IMR-90 (cell line): Measurements from ENCODE around the gene PRKCB. TPM values are rescaled to one million over a fixed set of nuclear protein-coding genes. Genes with fewer than 3 reads are reported as not detected.

Experiments
- ATAC-seq: fragments of 200-7000 bp; cut with Tn5 transposase; 2 replicates; pipeline ENCODE4 v1.9.1; 2020; ENCODE audit warnings: low read depth, mild to moderate bottlenecking, moderate library complexity
- BruUV-seq: library from RNA; stranded (reverse); fragments of 400-500 nt; replicated peaks from 2 replicates; lab custom pipeline; 2021; lab: Mats Ljungman, UMichigan
- CTCF ChIA-PET: fragments of 300-600 bp; formaldehyde crosslinking; extraction: SDS; loops from one replicate; lab custom pipeline; 2021; ENCODE audit warnings: antibody characterized with exemption; lab: Yijun Ruan, JAX
- POLR2A ChIA-PET: fragments of 300-600 bp; sonication (Branson Sonifier 250); formaldehyde crosslinking; loops from one replicate; lab custom pipeline; 2022; ENCODE audit warnings: antibody characterized with exemption; ENCODE audit not compliant: unreplicated experiment; lab: Charles Lee
- DNase-seq: peaks from one replicate; pipeline ENCODE4 v3.0.0; 2013
- H2AFZ ChIP-seq: replicated peaks from 2 replicates; pipeline ENCODE3; 2013; ENCODE audit warnings: low read length, mild to moderate bottlenecking; ENCODE audit not compliant: poor library complexity
- H2AK5ac ChIP-seq: 2 replicates; pipeline ENCODE4 v1.6.1; 2013; ENCODE audit warnings: low read depth, low read length, inconsistent platforms
- H2AK9ac ChIP-seq: replicated peaks from 2 replicates; pipeline ENCODE3; 2013; ENCODE audit warnings: mild to moderate bottlenecking, low read depth, low read length, moderate library complexity; ENCODE audit not compliant: poor library complexity
- H2BK120ac ChIP-seq: 2 replicates; pipeline ENCODE4 v1.6.1; 2013; ENCODE audit warnings: low read depth, low read length, inconsistent platforms
- H2BK15ac ChIP-seq: 3 replicates; pipeline ENCODE4 v1.6.1; 2013; ENCODE audit warnings: low read depth, low read length, inconsistent platforms
- H2BK20ac ChIP-seq: 2 replicates; pipeline ENCODE4 v1.6.1; 2013; ENCODE audit warnings: low read depth, mild to moderate bottlenecking, inconsistent platforms, low read length, moderate library complexity
- H2BK5ac ChIP-seq: 2 replicates; pipeline ENCODE4 v1.6.1; 2013; ENCODE audit warnings: mild to moderate bottlenecking, low read depth, low read length, inconsistent platforms; ENCODE audit not compliant: poor library complexity, severe bottlenecking
- H3K14ac ChIP-seq: replicated peaks from 2 replicates; pipeline ENCODE4 v1.6.1; 2013; ENCODE audit warnings: low read depth, low read length, inconsistent platforms
- H3K18ac ChIP-seq: 2 replicates; pipeline ENCODE4 v1.6.1; 2013; ENCODE audit warnings: low read depth, low read length, control low read depth
- H3K23ac ChIP-seq: 2 replicates; pipeline ENCODE4 v1.6.1; 2013; ENCODE audit warnings: low read depth, low read length, inconsistent platforms
- H3K27ac ChIP-seq: 2 replicates; pipeline ENCODE4 v1.5.1; 2013; ENCODE audit warnings: mild to moderate bottlenecking, control low read depth, low read length; ENCODE audit not compliant: insufficient read depth
- H3K27me3 ChIP-seq: 2 replicates; pipeline ENCODE4 v1.6.1; 2013; ENCODE audit warnings: low read length; ENCODE audit not compliant: control insufficient read depth, insufficient read depth
- H3K36me3 ChIP-seq: 2 replicates; pipeline ENCODE4 v1.6.1; 2013; ENCODE audit warnings: low read length, mixed read lengths; ENCODE audit not compliant: control insufficient read depth, insufficient read depth
- H3K4ac ChIP-seq: 2 replicates; pipeline ENCODE4 v1.6.1; 2013; ENCODE audit warnings: low read depth, low read length, inconsistent platforms
- H3K4me1 ChIP-seq: 2 replicates; pipeline ENCODE4 v1.6.1; 2013; ENCODE audit warnings: low read length, mixed read lengths; ENCODE audit not compliant: control insufficient read depth, insufficient read depth
- H3K4me2 ChIP-seq: 2 replicates; pipeline ENCODE4 v1.6.1; 2013; ENCODE audit warnings: low read depth, mild to moderate bottlenecking, control low read depth, low read length, moderate library complexity
- H3K4me3 ChIP-seq: 2 replicates; pipeline ENCODE4 v1.5.1; 2013; ENCODE audit warnings: low read depth, mild to moderate bottlenecking, control low read depth, low read length, moderate library complexity; ENCODE audit not compliant: insufficient read depth
- H3K56ac ChIP-seq: 2 replicates; pipeline ENCODE4 v1.6.1; 2013; ENCODE audit warnings: low read length, inconsistent platforms; ENCODE audit not compliant: insufficient read depth; ENCODE audit errors: extremely low read depth
- H3K79me1 ChIP-seq, 2 experiments: 2 replicates each; pipeline ENCODE4 v1.6.1; 2013; ENCODE audit warnings: low read length in 2 of 2, inconsistent platforms in 1 of 2, low read depth in 1 of 2
- H3K9ac ChIP-seq: 2 replicates; pipeline ENCODE4 v1.6.1; 2013; ENCODE audit warnings: low read depth, low read length, control low read depth
- H3K9me1 ChIP-seq: 2 replicates; pipeline ENCODE4 v1.6.1; 2013; ENCODE audit warnings: low read length, inconsistent platforms; ENCODE audit not compliant: insufficient read depth
- H3K9me3 ChIP-seq: 2 replicates; pipeline ENCODE4 v1.6.1; 2013; ENCODE audit warnings: low read length; ENCODE audit not compliant: control insufficient read depth, insufficient read depth
- H4K20me1 ChIP-seq: 2 replicates; pipeline ENCODE4 v1.6.1; 2013; ENCODE audit warnings: low read length, inconsistent platforms; ENCODE audit not compliant: insufficient read depth
- H4K5ac ChIP-seq: 2 replicates; pipeline ENCODE4 v1.6.1; 2013; ENCODE audit warnings: mild to moderate bottlenecking, low read depth, low read length, control low read depth
- H4K8ac ChIP-seq, 2 experiments: 2 replicates each; pipeline ENCODE4 v1.6.1; 2013; ENCODE audit warnings: low read depth in 2 of 2, low read length in 2 of 2, control low read depth in 1 of 2, inconsistent platforms in 1 of 2
- H4K91ac ChIP-seq: 2 replicates; pipeline ENCODE4 v1.6.1; 2013; ENCODE audit warnings: low read depth, low read length, inconsistent platforms; ENCODE audit not compliant: insufficient read depth
- BHLHE40 ChIP-seq: fragments of 150-350 bp; IDR thresholded peaks from 2 replicates; pipeline ENCODE4 v1.6.1; 2016; ENCODE audit warnings: mild to moderate bottlenecking, low read depth, low read length
- CEBPB ChIP-seq: IDR thresholded peaks from 2 replicates; pipeline ENCODE4 v1.6.1; 2012; ENCODE audit warnings: low read depth, low read length, improper control_type of control experiment
- CHD1 ChIP-seq: IDR thresholded peaks from 2 replicates; pipeline ENCODE4 v1.6.1; 2012; ENCODE audit warnings: low read depth, low read length, improper control_type of control experiment
- CTCF ChIP-seq: conservative IDR thresholded peaks from 2 replicates; pipeline ENCODE4 v1.5.1; 2012; ENCODE audit warnings: mild to moderate bottlenecking, low read depth, low read length, improper control_type of control experiment
- FOS ChIP-seq: fragments of 150-350 bp; IDR thresholded peaks from 2 replicates; pipeline ENCODE4 v1.6.1; 2016; ENCODE audit warnings: low read depth, low read length
- MAFK ChIP-seq: IDR thresholded peaks from 2 replicates; pipeline ENCODE4 v1.6.1; 2012; ENCODE audit warnings: low read depth, low read length, improper control_type of control experiment
- MAZ ChIP-seq: IDR thresholded peaks from 2 replicates; pipeline ENCODE4 v1.6.1; 2012; ENCODE audit warnings: low read depth, mild to moderate bottlenecking, low read length, improper control_type of control experiment, moderate library complexity, borderline replicate concordance
- MXI1 ChIP-seq: IDR thresholded peaks from 2 replicates; pipeline ENCODE4 v1.6.1; 2012; ENCODE audit warnings: low read depth, mild to moderate bottlenecking, low read length, moderate library complexity, borderline replicate concordance
- NFE2L2 ChIP-seq: fragments of 150-350 bp; IDR thresholded peaks from 2 replicates; pipeline ENCODE4 v1.6.1; 2016; ENCODE audit warnings: low read depth, mild to moderate bottlenecking, low read length
- POLR2A ChIP-seq: IDR thresholded peaks from 2 replicates; pipeline ENCODE4 v1.6.1; 2012; ENCODE audit warnings: mild to moderate bottlenecking, low read depth, low read length
- RAD21 ChIP-seq: IDR thresholded peaks from 2 replicates; pipeline ENCODE4 v1.6.1; 2012; ENCODE audit warnings: low read length, improper control_type of control experiment
- RCOR1 ChIP-seq: IDR thresholded peaks from 2 replicates; pipeline ENCODE4 v1.6.1; 2012; ENCODE audit warnings: mild to moderate bottlenecking, low read length, improper control_type of control experiment; ENCODE audit not compliant: insufficient replicate concordance
- RFX5 ChIP-seq: IDR thresholded peaks from 2 replicates; pipeline ENCODE4 v1.8.0; 2012; ENCODE audit warnings: low read depth, mild to moderate bottlenecking, low read length, moderate library complexity
- SMC3 ChIP-seq: fragments of 150-350 bp; IDR thresholded peaks from 2 replicates; pipeline ENCODE4 v1.6.1; 2016; ENCODE audit warnings: low read depth, mild to moderate bottlenecking, antibody characterized with exemption, low read length, moderate library complexity
- WGBS, 2 experiments: methylation state at CpG; one replicate each; pipeline versions ENCODE4 v1.1.5 to v1.1.7; 2013; ENCODE audit warnings: missing lambda C conversion rate in 2 of 2; ENCODE audit not compliant: insufficient read length in 1 of 2; ENCODE audit errors: extremely low coverage in 2 of 2; 5-methylcytosine and 5-hydroxymethylcytosine counted together
- dilution Hi-C: fragments of 300-500 bp; cut with HindIII; formaldehyde crosslinking; loops from one replicate; pipeline ENCODE4 v1.14.3; 2018; ENCODE audit warnings: low sequenced_read_pairs; ENCODE audit not compliant: unreplicated experiment
- in situ Hi-C: fragments of 300-500 bp; cut with MboI; formaldehyde crosslinking; loops from 3 replicates; pipeline ENCODE4 v1.14.3; 2019; ENCODE audit warnings: low sequenced_read_pairs, inconsistent platforms, mixed read lengths
- intact Hi-C: fragments of 100-400 bp; cut with micrococcal nuclease; formaldehyde crosslinking; loops from 2 replicates; pipeline ENCODE4 v1.10.0; 2022
- polyA plus RNA-seq, 3 experiments: library from polyadenylated mRNA; depleted of rRNA; stranded (reverse); fragments of >200 nt; gene quantifications; 2 replicates each; pipeline ENCODE4 v1.2.3, GENCODE V29; 2012; ENCODE audit warnings: low replicate concordance in 1 of 3
- total RNA-seq: library from RNA; depleted of rRNA; stranded (reverse); fragments of >200 nt; gene quantifications from 2 replicates; pipeline ENCODE4 v1.2.3, GENCODE V29; 2012
- TF ChIP-seq, protein P1 (sequence below): fragments of 150-350 bp; IDR thresholded peaks from 2 replicates; pipeline ENCODE4 v1.6.1; 2016; ENCODE audit warnings: low read depth, mild to moderate bottlenecking, low read length, moderate library complexity, borderline replicate concordance
- TF ChIP-seq, protein P2 (sequence below): fragments of 150-350 bp; IDR thresholded peaks from 2 replicates; pipeline ENCODE4 v1.6.1; 2017; ENCODE audit warnings: mild to moderate bottlenecking, antibody characterized with exemption, low read length, low read depth

Gene PRKCB
- total and polyA plus RNA-seq, 2 of the 4 experiments (the other 2 are of a cell fraction): under 0.01 TPM; not detected in 1

DNA sequence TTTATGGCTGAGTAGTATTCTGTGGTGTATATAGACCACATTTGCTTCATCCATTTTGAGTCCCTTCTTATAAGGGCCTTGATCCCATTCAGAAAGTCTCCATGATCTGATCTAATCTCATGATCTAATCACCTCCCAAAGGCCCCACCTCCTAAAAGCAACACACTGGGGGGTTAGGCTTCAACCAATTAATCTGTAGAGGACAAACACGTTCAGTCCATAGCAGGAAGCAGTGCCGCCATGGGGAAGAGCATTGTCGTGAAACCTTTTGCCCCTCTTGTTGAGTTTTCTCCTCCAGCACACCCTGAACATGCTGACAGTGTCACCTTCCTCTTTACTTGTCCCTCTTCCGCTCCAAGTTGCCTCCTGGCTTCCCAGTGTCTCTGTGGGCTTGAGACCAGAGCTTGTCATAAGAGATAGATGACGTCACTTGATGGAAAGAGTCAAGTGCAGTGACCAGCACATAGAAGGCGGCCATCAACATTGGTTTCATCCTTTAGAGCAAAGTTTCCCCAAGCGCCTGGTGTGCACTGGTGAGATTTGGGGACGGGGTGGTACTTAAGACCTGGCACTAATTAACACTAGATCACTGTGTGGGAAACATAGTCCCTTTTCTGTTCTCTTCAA is 74.1 kb downstream of the PRKCB start:
- H3K79me1 ChIP-seq: no peaks in the 10 kb centered on the region
- TF ChIP-seq MXI1: no peak
- TF ChIP-seq CTCF: no peak
- TF ChIP-seq, protein P1, sequence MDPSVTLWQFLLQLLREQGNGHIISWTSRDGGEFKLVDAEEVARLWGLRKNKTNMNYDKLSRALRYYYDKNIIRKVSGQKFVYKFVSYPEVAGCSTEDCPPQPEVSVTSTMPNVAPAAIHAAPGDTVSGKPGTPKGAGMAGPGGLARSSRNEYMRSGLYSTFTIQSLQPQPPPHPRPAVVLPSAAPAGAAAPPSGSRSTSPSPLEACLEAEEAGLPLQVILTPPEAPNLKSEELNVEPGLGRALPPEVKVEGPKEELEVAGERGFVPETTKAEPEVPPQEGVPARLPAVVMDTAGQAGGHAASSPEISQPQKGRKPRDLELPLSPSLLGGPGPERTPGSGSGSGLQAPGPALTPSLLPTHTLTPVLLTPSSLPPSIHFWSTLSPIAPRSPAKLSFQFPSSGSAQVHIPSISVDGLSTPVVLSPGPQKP: no peak
- TF ChIP-seq, protein P2, sequence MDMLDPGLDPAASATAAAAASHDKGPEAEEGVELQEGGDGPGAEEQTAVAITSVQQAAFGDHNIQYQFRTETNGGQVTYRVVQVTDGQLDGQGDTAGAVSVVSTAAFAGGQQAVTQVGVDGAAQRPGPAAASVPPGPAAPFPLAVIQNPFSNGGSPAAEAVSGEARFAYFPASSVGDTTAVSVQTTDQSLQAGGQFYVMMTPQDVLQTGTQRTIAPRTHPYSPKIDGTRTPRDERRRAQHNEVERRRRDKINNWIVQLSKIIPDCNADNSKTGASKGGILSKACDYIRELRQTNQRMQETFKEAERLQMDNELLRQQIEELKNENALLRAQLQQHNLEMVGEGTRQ: no peak
- TF ChIP-seq FOS: no peak
- no peak for TF ChIP-seq CHD1
- TF ChIP-seq SMC3: no peak
- no peak for TF ChIP-seq NFE2L2
- no peak for TF ChIP-seq RCOR1
- no peak for TF ChIP-seq CEBPB
- TF ChIP-seq POLR2A: no peak
- no peak for TF ChIP-seq MAFK
- no peak for TF ChIP-seq BHLHE40
- no peak for TF ChIP-seq MAZ
- no peak for TF ChIP-seq RAD21
- TF ChIP-seq RFX5: no peak
- no peak overlapping the region for H2AFZ ChIP-seq
- no peak overlapping the region for H3K14ac ChIP-seq
- H3K56ac ChIP-seq: no peak overlapping the region
- no peak overlapping the region for H4K91ac ChIP-seq
- no peaks in the 10 kb centered on the region for H3K4me1 ChIP-seq
- H2BK15ac ChIP-seq: no peak overlapping the region
- H2BK20ac ChIP-seq: no peak overlapping the region
- H3K23ac ChIP-seq: no peak overlapping the region
- H3K9me1 ChIP-seq: no peaks in the 10 kb centered on the region
- intact Hi-C loops (loop anchor here (5.0 kb wide), 1 partner anchor 73 kb away; the partner anchor contains the start of gene PRKCB), in situ Hi-C loops (no loop called here), dilution Hi-C loops (no loop called here)
- no peaks in the 10 kb centered on the region for H3K9me3 ChIP-seq
- no peaks in the 10 kb centered on the region for H3K27me3 ChIP-seq
- no peak overlapping the region for H3K27ac ChIP-seq
- no TSS peak for BruUV-seq
- H3K18ac ChIP-seq: no peak overlapping the region
- POLR2A ChIA-PET: no interaction called here
- no peaks in the 10 kb centered on the region for H4K20me1 ChIP-seq
- no peak overlapping the region for H2AK5ac ChIP-seq
- no peak overlapping the region for H3K4me3 ChIP-seq
- H4K8ac ChIP-seq: no peak overlapping the region
- no peak overlapping the region for H4K5ac ChIP-seq
- H3K9ac ChIP-seq: no peak overlapping the region
- no peak for DNase-seq
- H3K4me2 ChIP-seq: no peak overlapping the region
- no peak overlapping the region for H2BK120ac ChIP-seq
- H3K4ac ChIP-seq: no peak overlapping the region
- H3K36me3 ChIP-seq: no peaks in the 10 kb centered on the region
- CTCF ChIA-PET: no interaction called here
- no peak overlapping the region for H2BK5ac ChIP-seq
- no peak overlapping the region for H2AK9ac ChIP-seq
- WGBS, 2 experiments: 52% methylated on average over 3 of the region's 8 CpGs; no CpG with 5 or more reads in 1 of the 2 experiments
- no peak for ATAC-seq
